Activated CD4-positive, alpha-beta memory T cell treated with anti-CD3 and anti-CD28 coated beads for 36 hours (primary cell): ENCODE measurements around the gene MRPL32. TPM values are rescaled to one million over a fixed set of nuclear protein-coding genes. Genes with fewer than 3 reads are reported as not detected.

Source experiments
- CTCF ChIA-PET: fragments of 350-600 bp; sonication (Branson Sonifier 250); formaldehyde crosslinking; loops from one replicate; lab custom pipeline; 2021; ENCODE audit warnings: antibody characterized with exemption, inconsistent platforms; lab: Charles Lee
- POLR2A ChIA-PET: fragments of 350-600 bp; sonication (Branson Sonifier 250); formaldehyde crosslinking; loops from one replicate; lab custom pipeline; 2021; ENCODE audit warnings: antibody characterized with exemption; lab: Charles Lee
- DNase-seq: peaks from one replicate; pipeline ENCODE4 v3.0.0-alpha.2; 2020
- H3K27ac Mint-ChIP-seq: one replicate; pipeline ENCODE4 v1.8.0; 2021; ENCODE audit warnings: mixed read lengths
- H3K27me3 Mint-ChIP-seq: one replicate; pipeline ENCODE4 v1.8.0; 2021; ENCODE audit warnings: mixed read lengths
- H3K36me3 Mint-ChIP-seq: one replicate; pipeline ENCODE4 v1.8.0; 2021; ENCODE audit warnings: mixed read lengths
- H3K4me1 Mint-ChIP-seq: one replicate; pipeline ENCODE4 v1.8.0; 2021; ENCODE audit warnings: low read depth, mixed read lengths
- H3K4me3 Mint-ChIP-seq: one replicate; pipeline ENCODE4 v1.8.0; 2021; ENCODE audit warnings: mild to moderate bottlenecking, mixed read lengths
- H3K9me3 Mint-ChIP-seq: one replicate; pipeline ENCODE4 v1.8.0; 2021; ENCODE audit warnings: mixed read lengths
- intact Hi-C: fragments of 100-400 bp; cut with micrococcal nuclease; formaldehyde crosslinking; loops from one replicate; pipeline ENCODE4 v1.15.1; 2023
- total RNA-seq, 2 experiments: library from RNA; stranded (reverse); gene quantifications; one replicate each; pipeline ENCODE4 v1.2.3, GENCODE V29; 2021

Gene MRPL32
- total RNA-seq, 2 experiments from 2014 or later = 59.3 to 63.6 TPM

DNA sequence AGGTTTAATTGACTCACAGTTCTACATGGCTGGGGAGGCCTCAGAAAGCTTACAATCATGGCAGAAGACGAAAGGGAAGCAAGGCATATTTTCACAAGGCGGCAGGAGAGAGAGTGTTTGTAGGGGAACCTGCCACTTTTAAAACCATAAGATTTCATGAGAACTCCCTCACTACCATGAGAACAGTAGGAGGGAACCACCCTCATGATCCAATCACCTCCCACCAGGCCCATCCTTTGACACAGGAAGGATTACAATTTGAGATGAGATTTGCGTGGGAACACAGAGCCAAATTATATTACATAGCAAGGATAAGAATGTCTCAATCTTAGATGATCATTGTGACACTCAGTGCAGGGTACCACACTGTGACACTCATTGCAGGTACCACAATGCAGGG is 44.2 kb downstream of the MRPL32 start:
- ChIA-PET POLR2A (no interaction called here), CTCF (no interaction called here)
- Mint-ChIP-seq H3K9me3 (no peaks in the 10 kb centered on the region), H3K27ac (no peak overlapping the region), H3K27me3 (peaks cover 7% of the 10 kb centered on the region), H3K36me3 (no peaks in the 10 kb centered on the region), H3K4me3 (no peak overlapping the region), H3K4me1 (no peaks in the 10 kb centered on the region)
- intact Hi-C loops = no loop called here
- no peak for DNase-seq

DNA sequence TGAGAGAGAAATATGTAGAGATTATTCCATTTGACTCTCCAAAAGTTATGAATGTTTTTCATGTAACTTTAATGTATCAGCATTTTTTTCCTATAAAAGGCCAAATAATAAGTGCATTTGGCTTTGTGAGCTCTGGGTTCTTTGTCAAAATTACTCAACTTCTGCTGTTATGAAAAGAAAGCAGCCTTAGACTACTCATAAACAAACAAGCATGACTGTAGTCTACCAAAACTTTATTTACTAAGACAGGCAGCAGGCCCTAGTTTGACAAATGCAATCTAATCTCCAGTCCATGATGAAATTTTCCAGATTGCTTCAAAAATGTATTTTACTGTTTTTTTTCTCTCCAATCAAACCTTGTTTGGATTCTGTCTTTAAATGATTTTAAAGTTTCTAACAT is 46.3 kb downstream of the MRPL32 start:
- Mint-ChIP-seq H3K27ac (no peak overlapping the region), H3K36me3 (no peaks in the 10 kb centered on the region), H3K9me3 (no peaks in the 10 kb centered on the region), H3K27me3 (peaks cover 7% of the 10 kb centered on the region), H3K4me1 (no peaks in the 10 kb centered on the region), H3K4me3 (no peak overlapping the region)
- no peak for DNase-seq
- intact Hi-C loops = no loop called here
- ChIA-PET CTCF (no interaction called here), POLR2A (no interaction called here)

DNA sequence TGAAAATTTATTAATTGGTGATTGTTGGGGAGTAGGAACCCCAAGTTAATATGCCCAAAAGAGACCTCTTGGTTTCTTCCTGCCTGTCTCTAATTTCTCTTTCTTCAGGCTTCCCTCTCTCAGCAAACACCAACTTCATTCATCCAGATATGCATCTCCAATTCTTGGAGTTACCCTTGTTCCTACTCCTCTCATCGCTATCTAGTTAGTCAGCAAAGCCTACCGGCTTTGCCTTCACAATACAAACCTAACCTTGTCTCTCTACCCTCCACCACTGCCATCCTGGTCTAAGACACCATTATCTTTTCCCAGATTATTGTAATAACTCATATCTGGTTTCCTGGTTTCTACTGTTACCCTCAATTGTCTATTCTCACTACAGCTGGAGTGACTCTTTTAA is 47.9 kb downstream of the MRPL32 start:
- intact Hi-C loops = no loop called here
- peaks cover 7% of the 10 kb centered on the region for H3K27me3 Mint-ChIP-seq
- DNase-seq = no peak
- no peaks in the 10 kb centered on the region for H3K4me1 Mint-ChIP-seq
- no peaks in the 10 kb centered on the region for H3K9me3 Mint-ChIP-seq
- no peaks in the 10 kb centered on the region for H3K36me3 Mint-ChIP-seq
- CTCF ChIA-PET = no interaction called here
- POLR2A ChIA-PET = no interaction called here
- no peak overlapping the region for H3K4me3 Mint-ChIP-seq
- H3K27ac Mint-ChIP-seq = no peak overlapping the region

DNA sequence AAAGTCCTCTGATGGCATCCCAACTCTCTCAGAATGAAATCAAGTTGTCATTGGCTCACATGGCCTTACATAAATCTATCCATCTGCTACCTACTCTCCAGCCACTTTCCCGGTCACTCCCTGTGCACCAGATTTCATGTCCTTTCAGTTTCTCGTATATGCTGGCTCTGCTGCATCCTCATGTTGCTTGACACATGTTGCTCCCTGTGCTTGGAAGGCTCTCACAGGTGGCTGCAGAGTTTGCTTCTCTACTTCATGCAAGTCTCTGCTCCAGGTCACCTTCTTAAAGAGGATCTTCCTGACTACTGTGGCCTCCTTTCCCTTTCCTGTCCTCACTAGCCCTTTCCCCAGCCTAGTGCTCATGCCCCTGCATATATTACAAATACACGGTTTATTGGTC is 48.3 kb downstream of the MRPL32 start:
- Mint-ChIP-seq H3K27me3 (peaks cover 7% of the 10 kb centered on the region), H3K36me3 (no peaks in the 10 kb centered on the region), H3K4me3 (no peak overlapping the region), H3K27ac (no peak overlapping the region), H3K4me1 (no peaks in the 10 kb centered on the region), H3K9me3 (no peaks in the 10 kb centered on the region)
- DNase-seq = no peak
- ChIA-PET POLR2A (no interaction called here), CTCF (no interaction called here)
- intact Hi-C loops = no loop called here

DNA sequence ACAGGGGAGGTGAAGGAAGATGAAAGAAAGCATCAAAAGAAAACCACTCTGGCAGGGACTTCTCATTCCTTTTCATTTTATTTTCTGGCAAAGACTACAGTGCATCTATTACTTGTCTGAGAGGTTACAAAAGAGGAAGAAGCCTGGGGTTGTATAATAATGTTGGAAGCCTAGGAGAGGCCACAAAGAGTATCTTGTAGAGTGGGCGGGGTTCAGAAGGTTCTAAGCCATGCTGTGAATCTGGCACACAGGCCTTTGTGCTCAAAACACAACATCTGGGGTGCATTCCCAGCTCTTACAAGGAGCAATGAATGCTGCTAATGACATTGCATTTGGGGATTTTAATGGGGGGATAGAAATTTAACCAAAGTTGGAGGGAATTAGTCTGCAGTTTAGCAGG is 49.4 kb downstream of the MRPL32 start:
- Mint-ChIP-seq H3K27me3 (peaks cover 12% of the 10 kb centered on the region), H3K36me3 (no peaks in the 10 kb centered on the region), H3K9me3 (no peaks in the 10 kb centered on the region), H3K27ac (no peak overlapping the region), H3K4me3 (no peak overlapping the region), H3K4me1 (no peaks in the 10 kb centered on the region)
- ChIA-PET CTCF (no interaction called here), POLR2A (interaction anchor here (1.1 kb wide), 1 partner anchor 51 kb away, joined by 5 read pairs; no protein-coding TSS in a partner anchor)
- intact Hi-C loops = no loop called here
- DNase-seq = no peak

- POLR2A ChIA-PET = no interaction called here
- no peak for DNase-seq
- H3K27me3 Mint-ChIP-seq = peaks cover 13% of the 10 kb centered on the region
- H3K36me3 Mint-ChIP-seq = no peaks in the 10 kb centered on the region
- no peak overlapping the region for H3K4me3 Mint-ChIP-seq
- CTCF ChIA-PET = no interaction called here
- H3K4me1 Mint-ChIP-seq = no peaks in the 10 kb centered on the region
- H3K9me3 Mint-ChIP-seq = no peaks in the 10 kb centered on the region
- intact Hi-C loops = no loop called here
- H3K27ac Mint-ChIP-seq = no peak overlapping the region
Measured at GRCh38 chr7:42982604-42983115, 50.5 kb downstream of the MRPL32 start.

DNA sequence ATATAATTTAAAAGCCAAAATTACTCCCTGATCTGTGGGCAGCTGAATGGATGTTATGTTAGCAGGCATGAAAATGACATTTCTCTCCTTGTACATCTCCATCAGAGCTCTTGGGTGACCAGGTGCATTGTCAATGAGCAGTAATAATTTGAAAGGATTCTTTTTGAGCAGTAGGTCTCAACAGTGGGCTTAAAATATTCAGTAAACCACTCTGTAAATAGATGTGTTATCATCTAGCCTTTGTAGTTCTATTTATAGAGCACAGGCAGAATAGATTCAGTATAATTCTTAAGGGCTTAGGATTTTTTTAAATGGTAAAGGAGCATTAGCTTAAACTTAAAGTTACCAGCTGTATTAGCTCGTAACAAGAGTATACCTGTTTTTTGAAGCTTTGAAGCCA is 52.0 kb downstream of the MRPL32 start:
- DNase-seq = no peak
- Mint-ChIP-seq H3K4me3 (no peak overlapping the region), H3K4me1 (no peaks in the 10 kb centered on the region), H3K27ac (no peak overlapping the region), H3K36me3 (no peaks in the 10 kb centered on the region), H3K9me3 (no peaks in the 10 kb centered on the region), H3K27me3 (peaks cover 13% of the 10 kb centered on the region)
- intact Hi-C loops = no loop called here
- CTCF ChIA-PET = no interaction called here
- POLR2A ChIA-PET = no interaction called here

DNA sequence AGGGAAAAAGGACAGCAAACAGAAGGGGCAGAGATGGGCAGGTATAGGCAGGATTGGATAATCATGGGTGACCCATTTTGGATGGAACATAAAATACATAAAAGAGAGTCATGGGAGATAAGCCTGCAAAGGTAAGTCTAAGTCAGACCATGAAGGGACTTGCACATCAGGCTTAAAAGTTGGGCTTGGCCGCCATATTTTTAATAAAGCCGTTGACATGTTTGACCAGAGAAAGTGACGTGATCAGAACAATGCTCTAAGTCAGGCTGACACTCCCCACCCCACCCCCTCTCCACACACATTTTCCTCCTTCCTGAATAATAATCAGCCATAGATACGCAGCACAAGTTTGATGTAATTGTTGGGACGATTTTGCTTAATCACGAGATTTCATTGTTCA is 54.0 kb downstream of the MRPL32 start:
- CTCF ChIA-PET = no interaction called here
- H3K4me1 Mint-ChIP-seq = no peaks in the 10 kb centered on the region

DNA sequence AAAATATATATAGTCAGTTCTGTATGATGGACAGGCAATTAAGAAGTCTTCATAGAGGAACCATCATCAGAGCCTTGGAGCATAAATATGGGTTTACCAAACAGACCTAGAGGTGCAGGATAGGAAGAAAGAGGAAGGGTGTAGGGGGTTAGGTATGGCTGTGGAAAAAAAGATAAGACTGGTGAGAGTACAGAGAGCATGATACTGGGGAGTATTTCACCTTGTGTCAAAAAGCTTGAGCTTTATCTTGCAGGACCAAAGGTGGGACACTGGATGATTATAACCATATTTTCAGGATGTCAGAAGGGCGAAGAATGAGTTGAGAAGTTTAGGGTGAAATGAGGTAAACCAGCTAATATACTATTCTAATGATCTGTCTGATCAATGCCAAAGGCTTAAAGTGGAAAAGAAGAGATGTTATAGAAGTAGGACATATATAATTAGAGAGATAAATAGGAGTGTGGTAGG is 54.6 kb downstream of the MRPL32 start:
- no peaks in the 10 kb centered on the region for H3K36me3 Mint-ChIP-seq
- no peak for DNase-seq
- H3K9me3 Mint-ChIP-seq = no peaks in the 10 kb centered on the region
- peaks cover 12% of the 10 kb centered on the region for H3K27me3 Mint-ChIP-seq
- CTCF ChIA-PET = no interaction called here
- no peaks in the 10 kb centered on the region for H3K4me1 Mint-ChIP-seq
- POLR2A ChIA-PET = no interaction called here
- intact Hi-C loops = no loop called here
- H3K27ac Mint-ChIP-seq = no peak overlapping the region
- H3K4me3 Mint-ChIP-seq = no peak overlapping the region

More for the DNA sequence above, 54.0 kb downstream of the MRPL32 start:
- POLR2A ChIA-PET = no interaction called here
- Mint-ChIP-seq H3K36me3 (no peaks in the 10 kb centered on the region), H3K9me3 (no peaks in the 10 kb centered on the region), H3K27ac (no peak overlapping the region), H3K4me3 (no peak overlapping the region), H3K27me3 (peaks cover 12% of the 10 kb centered on the region)
- DNase-seq = no peak
- intact Hi-C loops = no loop called here

Other genes starting within 250 kb of the MRPL32 start
- 1 to 10 TPM; 3.6 to 4.3 TPM for gene C7orf25, start 20.3 kb upstream of the MRPL32 start, total RNA-seq
- gene PSMA2, start 202 bp upstream of the MRPL32 start, total RNA-seq = 100 to 1,000 TPM; 196 to 200 TPM
- not detected for gene HECW1, start 180.3 kb downstream of the MRPL32 start, total RNA-seq